ENCODE measurements around the gene CA5A.

- TF ChIP-seq EZH2 (IDR thresholded peaks at IDR 0.05) (no peak), POLR2AphosphoS5 (IDR thresholded peaks at IDR 0.05; ENCODE audit: borderline replicate concordance, low read depth, low read length) (no peak), FOXP2 (optimal IDR thresholded peaks at IDR 0.05; ENCODE audit: control extremely low read depth, extremely low read length, insufficient read depth) (no peak)
Measured at GRCh38 chr16:87878704-87879103, 57.6 kb downstream of the CA5A start.
